Non-pigmented ciliary epithelial cell (primary cell): ENCODE results near the gene PRR14L.
A peak's percentile ranks its signal among the peaks of the same experiment; 100 is the strongest.
"Not testable (repeated sequence)": the region's sequence is repeated elsewhere in the genome, so short reads cannot be mapped to it uniquely, and the experiment has no call there.

Experiments used
- DNase-seq: peaks from one replicate; pipeline ENCODE4 v3.0.0-alpha.2; 2010; ENCODE audit warnings: low read depth

PRR14L gene

DNA sequence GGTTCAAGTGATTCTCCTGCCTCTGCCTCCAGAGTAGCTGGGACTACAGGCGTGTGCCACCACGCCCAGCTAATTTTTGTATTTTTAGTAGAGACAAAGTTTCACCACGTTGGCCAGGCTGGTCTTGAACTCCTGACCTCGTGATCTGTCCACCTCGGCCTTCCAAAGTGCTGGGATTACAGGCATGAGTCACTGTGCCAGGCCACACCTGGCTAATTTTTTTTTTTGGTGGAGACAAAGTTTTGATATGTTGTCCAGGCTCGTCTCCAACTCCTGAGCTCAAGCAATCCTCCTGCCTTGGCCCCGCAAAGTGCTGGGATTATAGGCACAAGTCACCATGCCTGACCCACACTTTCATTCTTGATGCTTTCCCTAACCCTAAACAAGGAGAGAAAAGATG lies 9.6 kb downstream of the PRR14L start:
- not testable (repeated sequence) for DNase-seq

DNA sequence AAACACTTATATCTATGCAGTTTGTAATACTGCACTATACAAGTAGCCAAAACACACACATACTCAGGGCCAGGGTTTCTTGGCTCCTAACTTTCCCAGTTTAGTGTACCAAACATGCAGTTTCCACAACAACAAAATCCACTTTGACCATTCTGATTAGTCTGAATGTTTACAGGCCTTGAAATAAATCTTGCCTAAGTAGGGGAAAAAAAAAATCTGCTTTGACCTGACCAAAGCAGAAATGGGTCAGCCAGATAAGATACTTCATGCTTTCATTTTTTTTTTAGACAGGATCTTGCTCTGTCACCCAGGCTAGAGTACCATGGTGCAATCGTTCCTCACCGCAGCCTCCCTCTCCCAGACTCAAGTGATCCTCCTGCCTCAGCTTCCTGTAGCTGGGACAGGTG lies 10.1 kb downstream of the PRR14L start:
- no peak for DNase-seq

DNA sequence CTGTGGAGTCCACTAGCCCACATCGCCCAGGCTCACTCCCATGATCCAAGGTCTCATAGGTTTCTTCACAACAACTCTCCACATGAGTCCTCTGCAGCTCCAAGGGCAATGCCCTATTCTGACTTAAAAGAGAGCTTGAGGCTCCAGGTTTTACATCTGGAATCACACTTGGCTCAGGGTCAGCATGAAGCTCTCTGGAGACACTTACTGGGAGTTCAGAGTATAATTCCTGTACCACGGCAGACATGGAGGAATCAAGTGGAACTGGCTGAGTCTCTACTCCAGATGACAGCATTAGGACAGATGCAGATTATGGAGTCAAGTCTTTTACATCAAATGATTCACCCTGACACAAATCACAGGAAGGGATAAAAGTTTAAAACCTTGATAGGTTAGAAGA lies 11.4 kb downstream of the PRR14L start:
- no peak for DNase-seq

DNA sequence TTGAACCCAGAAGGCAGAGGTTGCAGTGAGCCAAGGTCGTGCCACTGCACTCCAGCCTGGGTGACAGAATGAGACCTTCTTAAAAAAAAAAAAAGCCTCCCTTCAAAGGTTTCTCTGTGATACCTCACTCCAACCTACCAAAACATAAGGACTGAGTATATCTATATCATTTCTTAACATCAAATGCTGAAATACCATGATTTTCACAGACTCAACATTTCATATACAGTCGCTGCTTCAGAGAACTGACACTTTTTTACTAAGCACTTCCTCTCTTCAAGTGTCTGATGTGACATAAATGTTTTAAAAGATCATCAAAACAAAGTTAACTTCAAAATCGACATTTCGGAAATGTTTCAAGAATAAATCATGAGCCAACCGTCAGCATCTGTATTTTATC lies 12.0 kb downstream of the PRR14L start:
- no peak for DNase-seq

DNA sequence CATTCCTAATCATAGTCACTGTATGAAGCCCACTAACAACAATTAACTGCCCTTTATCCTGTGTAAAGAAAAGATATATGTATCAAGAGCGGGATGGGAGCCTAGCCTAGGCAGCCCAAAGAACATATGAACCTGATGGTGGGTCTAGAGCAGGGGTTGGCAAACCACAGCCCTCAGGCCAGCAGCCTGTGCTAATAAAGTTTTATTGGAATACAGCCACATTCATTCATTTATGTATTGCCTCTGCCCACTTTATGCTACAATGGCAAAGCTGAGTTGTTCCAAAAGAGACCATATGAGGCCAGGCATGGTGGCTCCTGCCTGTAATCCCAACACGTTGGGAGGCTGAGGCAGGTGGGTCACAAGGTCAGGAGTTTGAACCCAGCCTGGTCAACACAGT lies 13.5 kb downstream of the PRR14L start:
- DNase-seq: no peak

DNA sequence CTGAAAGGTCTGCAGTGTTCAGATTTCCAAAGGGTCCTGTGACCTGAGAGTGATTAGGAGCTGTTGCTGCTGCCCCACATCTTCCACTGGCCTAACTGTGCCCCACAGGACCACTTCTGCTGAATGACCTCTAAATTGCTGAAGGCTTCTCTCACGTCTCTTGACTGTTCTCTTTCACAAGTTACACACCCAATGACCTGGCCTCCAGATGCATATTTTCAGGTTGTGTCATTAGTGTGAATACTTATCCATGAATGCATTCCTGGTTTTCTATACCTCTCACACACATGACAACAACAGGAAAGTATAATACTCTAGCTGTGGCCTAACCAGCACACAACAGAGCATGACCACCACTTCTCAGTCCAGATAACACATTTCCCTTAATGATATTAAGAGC lies 15.4 kb downstream of the PRR14L start:
- DNase-seq: peak; percentile 58

DNA sequence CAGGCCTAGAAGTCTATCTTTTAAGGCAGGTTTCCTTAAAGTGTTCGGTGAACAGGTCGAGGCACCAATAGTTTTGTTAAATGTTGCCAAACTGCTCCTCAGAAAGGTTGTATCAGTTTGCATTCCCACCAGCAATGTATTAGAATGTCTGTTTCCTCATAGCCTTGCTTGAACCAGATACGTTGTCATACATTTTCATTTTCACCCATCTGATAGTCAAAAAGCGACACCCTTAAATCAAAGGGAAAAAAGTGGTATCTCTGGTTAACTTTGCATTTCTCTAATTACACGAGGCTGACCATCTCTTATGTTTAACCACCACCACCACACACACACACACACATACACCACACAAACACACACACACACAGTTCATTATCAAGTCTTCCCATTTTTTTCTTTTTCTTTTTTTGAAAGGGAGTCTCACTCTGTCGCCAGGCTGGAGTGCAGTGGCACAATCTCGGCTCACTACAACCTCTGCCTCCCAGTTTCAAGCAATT lies 16.3 kb downstream of the PRR14L start:
- no peak for DNase-seq

DNA sequence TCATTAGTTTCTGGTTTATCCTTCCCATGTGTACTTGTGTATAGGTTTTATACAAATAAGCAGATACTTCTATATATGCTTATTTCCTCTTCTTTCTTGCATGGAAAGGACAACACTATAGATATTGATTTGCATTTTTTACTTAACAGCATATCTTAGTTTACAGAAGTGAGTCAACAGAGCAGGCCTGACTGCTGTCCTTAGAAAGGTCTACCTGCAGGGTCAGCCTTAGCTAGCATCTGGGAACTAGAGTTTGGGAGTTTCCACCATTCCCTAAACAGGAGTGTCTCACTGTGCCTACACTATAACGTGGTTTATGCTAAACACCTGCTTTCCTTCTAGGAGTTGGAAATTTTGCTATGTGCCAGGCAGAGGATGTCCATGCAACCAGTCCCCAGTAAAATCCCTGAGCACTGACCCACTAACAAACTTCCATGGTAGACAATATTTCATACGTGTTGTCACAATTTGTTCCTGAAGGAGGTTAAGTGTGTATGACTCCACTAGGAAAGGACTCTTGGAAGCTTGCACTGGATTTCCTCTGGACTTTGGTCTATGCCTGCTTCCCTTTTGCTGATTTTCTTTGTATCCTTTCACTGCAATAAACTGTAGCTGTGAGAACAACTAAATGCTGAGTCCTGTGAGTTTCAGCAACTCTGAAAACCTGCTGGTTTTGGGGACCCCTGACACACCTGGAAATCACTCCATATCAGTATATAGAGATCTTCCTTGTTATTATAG lies 17.7 kb downstream of the PRR14L start:
- no peak for DNase-seq

DNA sequence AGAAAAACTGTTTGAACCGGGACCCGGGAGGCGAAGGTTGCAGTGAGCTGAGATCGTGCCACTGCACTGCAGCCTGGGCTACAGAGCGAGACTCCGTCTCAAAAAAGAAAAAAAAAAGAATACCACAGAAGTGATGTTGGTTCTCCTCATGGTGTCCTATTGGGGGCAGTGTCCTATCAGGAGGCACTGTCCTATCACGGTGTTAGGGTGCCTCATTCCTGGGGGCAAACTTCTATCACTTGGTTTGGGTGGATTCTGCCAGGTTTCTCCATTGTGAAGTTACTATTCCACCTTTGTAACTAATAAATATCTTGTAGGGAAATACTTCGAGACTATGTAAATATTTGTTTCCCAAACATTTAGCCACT lies 19.6 kb downstream of the PRR14L start:
- DNase-seq: no peak

DNA sequence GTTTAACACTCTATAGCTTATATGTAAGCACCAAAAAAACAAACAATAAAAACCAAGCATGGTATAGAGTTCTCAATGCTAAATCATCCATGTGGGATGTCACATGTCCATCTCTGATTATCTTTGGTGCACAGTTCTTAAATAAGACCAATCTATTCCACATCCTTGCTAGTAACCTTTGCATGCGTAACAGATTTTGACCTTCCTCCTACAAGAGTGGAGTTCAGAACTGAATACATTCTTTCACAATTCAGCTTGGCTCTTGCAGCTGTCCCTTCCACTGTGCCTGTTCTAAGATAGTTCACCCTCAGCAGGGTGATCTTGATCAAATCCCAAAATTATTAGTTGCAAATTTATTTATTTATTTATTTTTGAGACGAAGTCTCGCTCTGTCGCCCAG lies 21.1 kb downstream of the PRR14L start:
- DNase-seq: no peak

DNA sequence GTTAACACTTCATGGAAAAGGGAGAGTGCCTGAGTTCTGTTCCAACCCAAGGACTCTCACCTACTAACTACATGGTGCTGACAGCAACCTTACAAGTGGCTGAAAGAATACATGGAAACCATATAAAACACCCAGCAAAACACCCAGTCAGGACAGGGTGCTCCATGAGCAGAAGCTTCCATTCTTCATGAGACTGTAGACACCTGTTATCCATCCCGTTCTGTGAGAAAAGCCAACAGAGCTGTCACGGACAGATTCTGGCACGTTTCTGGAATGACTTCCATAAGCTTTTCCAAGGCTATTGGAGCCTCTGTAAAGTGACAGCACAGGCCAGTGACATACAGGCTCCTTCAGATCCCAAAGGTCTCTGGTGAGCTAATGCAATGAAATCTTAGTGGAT lies 23.2 kb downstream of the PRR14L start:
- no peak for DNase-seq

DNA sequence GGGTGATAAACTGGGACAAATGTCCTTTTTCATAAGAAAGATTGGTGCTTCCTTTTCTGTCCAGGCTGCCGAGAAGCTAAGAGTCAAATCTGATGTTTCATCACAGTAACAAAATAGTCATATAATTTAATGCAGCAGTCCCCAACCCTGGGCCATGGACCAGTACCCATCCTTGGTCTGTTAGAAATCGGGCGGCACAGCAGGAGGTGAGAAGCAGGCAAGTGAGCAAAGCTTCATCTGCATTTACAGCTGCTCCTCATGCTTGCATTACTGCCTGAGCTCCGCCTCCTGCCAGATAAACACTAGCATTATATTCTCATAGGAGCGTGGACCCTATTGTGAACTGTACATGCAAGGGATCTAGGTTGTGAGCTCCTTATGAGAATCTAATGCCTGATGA lies 26.2 kb downstream of the PRR14L start:
- DNase-seq: no peak

DNA sequence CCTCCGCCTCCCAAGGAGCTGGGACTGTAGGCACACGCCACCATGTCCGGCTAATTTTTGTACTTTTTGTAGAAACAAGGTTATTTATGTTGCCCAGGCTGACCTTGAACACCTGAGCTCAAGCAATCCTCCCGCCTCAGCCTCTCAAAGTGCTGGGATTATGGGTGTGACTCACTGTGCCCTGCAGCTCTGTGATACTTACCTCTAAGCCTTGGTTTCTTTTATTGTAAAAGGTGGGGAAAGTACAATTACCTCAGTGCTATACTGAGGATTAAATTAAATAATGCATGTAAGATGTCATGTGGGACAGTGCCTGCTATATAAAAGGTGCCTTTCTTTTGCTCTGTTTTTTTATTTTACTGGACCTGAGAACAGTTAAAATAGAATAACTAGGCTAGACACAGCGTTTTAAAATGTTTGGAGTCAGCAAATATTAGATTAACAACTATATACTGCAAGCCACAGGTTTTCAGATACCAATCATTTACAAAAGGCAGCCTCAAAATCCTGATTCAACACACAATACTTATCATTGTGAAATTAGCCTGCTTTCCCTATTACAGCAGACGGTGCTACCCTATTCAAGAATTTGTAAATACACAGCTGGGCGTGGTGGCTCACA lies 30.0 kb downstream of the PRR14L start:
- DNase-seq: no peak

DNA sequence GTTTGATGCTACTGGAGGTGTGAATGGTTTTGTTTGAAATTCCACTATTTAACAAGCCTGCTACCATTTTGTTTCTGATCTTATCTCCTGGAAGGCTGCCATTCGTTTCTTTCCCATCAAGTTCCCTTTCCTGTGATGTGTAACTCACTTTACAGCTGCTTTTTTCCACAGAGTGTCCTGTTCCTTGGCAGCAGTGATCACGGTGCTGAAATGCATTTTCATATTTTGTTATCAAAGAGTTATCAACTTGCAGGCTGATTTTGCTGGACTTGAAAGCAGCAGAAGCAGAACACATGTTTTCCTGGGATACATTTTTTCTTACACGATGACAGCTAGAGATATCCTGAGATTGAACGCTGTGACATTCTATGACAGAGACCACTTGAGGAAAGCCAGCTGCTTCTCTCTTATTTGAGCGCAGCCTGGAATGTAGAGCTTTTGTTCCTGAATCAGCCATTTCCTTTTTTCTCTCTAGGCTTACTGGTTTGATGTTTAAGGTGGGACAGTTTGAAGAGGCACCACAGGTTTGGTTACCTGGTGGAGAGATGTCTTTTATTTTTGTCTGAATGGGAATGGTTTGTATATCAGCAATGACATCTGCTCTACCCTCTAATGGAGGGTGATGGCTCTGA lies 34.7 kb downstream of the PRR14L start:
- DNase-seq: no peak

DNA sequence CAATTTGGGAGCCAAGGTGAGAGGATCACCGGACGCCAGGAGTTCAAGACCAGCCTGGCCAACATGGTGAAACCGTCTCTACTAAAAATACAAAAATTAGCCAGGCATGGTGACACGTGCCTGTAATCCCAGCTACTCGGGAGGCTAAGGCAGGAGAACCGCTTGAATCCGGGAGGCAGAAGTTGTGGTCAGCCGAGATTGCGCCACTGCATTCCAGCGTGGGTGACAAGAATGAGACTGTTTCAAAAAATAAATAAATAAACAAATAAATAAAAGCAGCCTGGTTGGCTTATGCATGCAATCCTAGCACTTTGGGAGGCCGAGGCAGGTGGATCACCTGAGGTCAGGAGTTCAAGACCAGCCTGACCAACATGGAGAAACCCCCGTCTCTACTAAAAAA lies 38.7 kb downstream of the PRR14L start:
- not testable (repeated sequence) for DNase-seq

DNA sequence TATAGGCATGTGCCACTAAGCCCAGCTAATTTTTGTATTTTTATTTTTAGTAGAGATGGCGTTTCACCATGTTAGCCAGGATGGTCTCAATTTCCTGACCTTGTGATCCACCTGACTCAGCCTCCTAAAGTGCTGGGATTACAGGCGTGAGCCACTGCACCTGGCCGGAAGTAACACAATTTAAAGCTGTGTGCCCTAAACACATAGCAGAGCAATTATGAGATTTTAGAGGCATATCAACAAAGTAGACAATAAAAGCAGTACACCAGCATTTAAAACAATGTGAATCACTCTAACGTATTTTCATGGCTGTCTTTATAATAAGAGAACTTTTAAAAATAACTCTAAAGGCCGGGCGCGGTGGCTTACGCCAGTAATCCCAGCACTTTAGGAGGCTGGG lies 42.4 kb downstream of the PRR14L start:
- DNase-seq: no peak

DNA sequence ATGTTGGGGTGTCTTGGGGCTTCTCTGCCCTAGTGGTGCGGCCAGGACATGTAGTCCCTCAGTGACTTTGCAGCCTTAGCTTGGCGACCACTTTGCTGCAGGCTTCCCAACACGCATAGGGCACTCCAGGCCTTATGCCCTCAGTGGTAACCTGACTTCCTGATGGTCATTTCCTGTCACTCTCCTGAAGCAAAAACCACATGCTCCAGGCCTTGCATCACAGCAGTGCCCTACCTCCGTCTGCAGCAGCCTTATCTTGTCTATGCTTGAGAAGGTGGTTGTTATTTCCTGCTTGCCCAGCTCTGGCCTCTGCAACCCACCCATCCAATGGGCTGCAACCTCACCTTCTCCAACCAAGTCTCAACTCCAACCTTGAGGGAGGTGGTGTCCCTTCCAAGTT lies 54.5 kb downstream of the PRR14L start:
- no peak for DNase-seq

DNA sequence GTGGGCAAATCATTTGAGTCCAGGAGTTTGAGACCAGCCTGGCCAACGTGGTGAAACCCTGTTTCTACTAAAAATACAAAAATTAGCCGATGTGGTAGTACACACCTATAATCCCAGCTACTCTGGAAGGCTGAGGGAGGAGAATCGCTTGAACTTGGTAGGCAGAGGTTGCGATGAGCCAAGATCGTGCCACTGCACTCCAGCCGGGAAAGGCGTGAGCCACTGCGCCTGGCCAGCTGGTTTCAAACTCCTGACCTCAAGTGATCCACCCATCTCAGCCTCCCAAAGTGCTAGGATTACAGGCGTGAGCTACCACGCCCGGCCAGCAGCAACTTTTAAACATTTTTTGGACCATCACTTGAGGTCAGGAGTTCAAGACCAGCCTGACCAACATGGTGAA lies 55.9 kb downstream of the PRR14L start:
- not testable (repeated sequence) for DNase-seq

DNA sequence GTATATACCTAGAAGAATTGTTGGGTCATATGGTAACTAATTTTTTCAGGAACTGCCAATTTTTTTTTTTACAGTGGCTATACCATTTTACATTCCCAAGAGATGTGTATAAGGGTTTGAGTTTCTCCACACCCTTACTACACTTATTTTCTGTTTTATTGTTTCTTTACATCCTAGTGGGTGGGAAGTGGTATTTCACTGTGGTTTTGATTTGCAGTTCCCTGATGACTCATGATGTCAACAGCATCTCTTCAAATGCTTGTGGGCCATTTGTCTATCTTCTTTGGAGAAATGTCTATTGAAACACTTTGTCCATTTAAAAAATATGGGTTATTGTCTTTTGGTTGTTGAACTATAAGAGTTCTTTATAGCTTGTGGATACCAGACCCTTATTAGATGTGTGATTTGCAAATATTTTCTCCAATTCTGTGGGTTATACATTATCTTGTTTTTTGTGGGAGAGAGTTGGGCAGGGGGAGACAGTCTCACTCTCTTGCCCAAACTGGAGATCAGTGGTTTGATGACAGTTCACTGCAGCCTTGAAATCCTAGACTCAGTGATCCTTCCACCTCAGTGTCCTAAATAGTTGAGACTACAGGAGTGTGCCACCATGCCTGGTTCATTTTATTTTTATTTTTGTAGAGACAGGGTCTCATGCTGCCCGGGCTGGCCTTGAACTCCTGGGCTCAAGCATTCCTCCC lies 57.6 kb downstream of the PRR14L start:
- peak; percentile 43 for DNase-seq

DNA sequence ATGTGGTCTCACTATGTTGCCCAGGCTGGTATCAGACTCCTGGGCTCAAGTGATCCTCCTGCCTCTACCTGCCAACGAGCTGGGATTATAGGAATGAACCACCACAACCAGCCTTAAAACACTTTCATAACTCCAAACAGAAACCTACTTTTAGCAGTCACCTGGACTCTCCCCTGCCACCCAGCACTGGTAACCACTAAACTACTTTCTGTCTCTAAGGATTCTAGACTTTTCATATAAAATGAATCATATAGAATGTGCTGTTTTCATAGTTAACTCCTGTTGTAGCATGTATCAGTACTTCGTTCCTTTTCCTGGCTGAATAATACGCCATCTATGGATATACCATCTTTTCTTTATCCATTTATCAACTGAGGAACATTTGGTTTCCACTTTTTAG lies 58.5 kb downstream of the PRR14L start:
- no peak for DNase-seq

DNA sequence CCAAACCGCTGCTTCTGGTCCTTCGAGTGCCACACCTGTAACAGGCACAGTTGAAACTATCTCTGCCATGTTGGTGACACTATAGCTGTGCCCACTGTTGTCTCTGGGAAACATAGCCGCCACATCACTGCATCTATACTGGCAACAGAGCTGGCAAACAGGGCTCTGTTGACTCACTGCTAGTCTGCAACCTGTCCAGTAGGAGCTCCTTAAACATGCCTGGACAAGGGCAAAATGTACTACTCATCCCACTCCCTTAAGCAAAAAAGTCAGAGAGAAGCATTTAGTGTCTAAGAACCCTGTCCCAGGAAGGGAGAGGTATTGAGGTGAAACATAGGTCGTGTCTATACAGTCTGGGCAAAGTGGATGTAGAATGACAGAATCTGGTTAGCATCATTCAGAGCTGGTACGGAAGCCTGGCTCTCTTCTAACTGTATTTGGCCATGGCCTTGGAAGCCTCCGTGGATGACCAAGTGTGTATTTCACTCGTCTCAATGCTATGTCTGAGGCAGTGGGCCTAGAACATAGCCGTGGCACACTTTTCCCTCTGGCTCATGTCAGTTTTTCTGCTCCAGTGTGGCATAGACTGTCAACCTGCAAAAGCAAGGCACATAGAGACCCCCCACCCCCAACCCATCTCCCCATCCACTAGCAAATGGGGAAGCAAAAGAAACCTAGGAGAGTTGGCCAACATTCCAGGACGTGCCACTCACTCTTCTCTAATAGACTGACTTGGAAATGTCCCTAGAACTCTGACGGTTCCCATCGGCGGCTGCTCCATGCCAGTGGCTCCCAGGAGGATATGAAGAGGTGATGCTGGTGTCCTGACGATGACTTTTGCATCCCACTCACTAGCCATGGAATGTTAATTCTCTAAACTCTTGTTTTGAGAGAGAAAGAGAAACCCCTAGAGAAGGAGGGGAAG lies 66.5 kb downstream of the PRR14L start:
- no peak for DNase-seq

DNA sequence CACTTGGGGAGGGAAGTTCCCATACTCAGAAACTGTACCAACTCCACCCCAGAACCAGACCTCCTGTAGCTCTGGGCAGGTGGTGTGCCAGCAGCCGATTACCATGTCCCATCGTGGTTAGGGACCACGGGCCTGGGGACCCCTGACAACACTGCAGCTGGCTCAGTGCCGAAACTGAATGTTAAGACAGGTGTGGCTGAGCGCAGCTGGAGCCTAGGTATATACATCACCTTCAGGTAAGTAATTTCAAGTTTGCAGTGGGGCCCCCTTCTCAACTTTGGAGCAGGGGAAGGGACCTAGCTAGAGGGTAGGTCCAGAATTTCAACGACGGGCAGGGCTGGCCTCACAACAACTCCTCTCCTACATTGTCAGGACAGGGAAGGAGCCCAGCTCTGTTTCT lies 67.2 kb downstream of the PRR14L start:
- no peak for DNase-seq
